Cardiac muscle cell (in vitro differentiated cells and primary cell): ENCODE data around the gene LAMA3. TPM values are rescaled to one million over a fixed set of nuclear protein-coding genes. Genes with fewer than 3 reads are reported as not detected.

Experiments used
- DNase-seq, 2 donors: peaks; one replicate each; pipeline versions ENCODE4 v3.0.0 to v3.0.0-alpha.2; 2010 to 2017; ENCODE audit warnings: low read depth in 1 of 2, low spot score in 1 of 2
- H3K27ac ChIP-seq: fragments of 200-600 bp; sonication (generic); 2 replicates; pipeline ENCODE4 v1.5.1; 2016
- H3K27me3 ChIP-seq: fragments of 200-600 bp; sonication (generic); 2 replicates; pipeline ENCODE4 v1.6.0; 2016; ENCODE audit warnings: control low read depth
- H3K36me3 ChIP-seq: fragments of 200-600 bp; sonication (generic); 2 replicates; pipeline ENCODE4 v1.5.1; 2016; ENCODE audit warnings: control low read depth
- H3K4me1 ChIP-seq: fragments of 200-600 bp; sonication (generic); 2 replicates; pipeline ENCODE4 v1.8.1; 2017; ENCODE audit warnings: low read depth, mild to moderate bottlenecking, mixed run types
- H3K4me3 ChIP-seq: fragments of 200-600 bp; sonication (generic); 2 replicates; pipeline ENCODE4 v1.5.1; 2016; ENCODE audit warnings: mild to moderate bottlenecking
- H3K9me3 ChIP-seq: fragments of 200-600 bp; sonication (generic); 2 replicates; pipeline ENCODE4 v1.5.1; 2017; ENCODE audit warnings: low read depth, mild to moderate bottlenecking, control low read depth
- polyA plus RNA-seq: library from polyadenylated mRNA; unstranded; fragments of >200 nt; fragmentation: Nextera tagmentation; extraction: Ambion mirVana; gene quantifications from 2 replicates; pipeline ENCODE4 v1.2.1, GENCODE V29; 2016
- total RNA-seq: library from RNA; depleted of rRNA; stranded (reverse); fragments of >200 nt; gene quantifications from 2 replicates; pipeline ENCODE4 v1.2.3, GENCODE V29; 2016
- TF ChIP-seq, protein P1 (sequence below): IDR thresholded peaks from 2 replicates; pipeline ENCODE4 v1.5.1; 2012; ENCODE audit warnings: low read depth, mild to moderate bottlenecking, low read length

LAMA3 gene
- total and polyA plus RNA-seq, 2 experiments from 2014 or later: 0.18 TPM; not detected in 1

GRCh38 chr18:23861326-23861725 is 172.1 kb downstream of the LAMA3 start:
- Histone ChIP-seq H3K27ac (no peak overlapping the region), H3K4me3 (no peak overlapping the region), H3K36me3 (no peaks in the 10 kb centered on the region), H3K9me3 (no peaks in the 10 kb centered on the region), H3K4me1 (no peaks in the 10 kb centered on the region), H3K27me3 (no peaks in the 10 kb centered on the region)
- no peak for DNase-seq
- TF ChIP-seq, protein P1, sequence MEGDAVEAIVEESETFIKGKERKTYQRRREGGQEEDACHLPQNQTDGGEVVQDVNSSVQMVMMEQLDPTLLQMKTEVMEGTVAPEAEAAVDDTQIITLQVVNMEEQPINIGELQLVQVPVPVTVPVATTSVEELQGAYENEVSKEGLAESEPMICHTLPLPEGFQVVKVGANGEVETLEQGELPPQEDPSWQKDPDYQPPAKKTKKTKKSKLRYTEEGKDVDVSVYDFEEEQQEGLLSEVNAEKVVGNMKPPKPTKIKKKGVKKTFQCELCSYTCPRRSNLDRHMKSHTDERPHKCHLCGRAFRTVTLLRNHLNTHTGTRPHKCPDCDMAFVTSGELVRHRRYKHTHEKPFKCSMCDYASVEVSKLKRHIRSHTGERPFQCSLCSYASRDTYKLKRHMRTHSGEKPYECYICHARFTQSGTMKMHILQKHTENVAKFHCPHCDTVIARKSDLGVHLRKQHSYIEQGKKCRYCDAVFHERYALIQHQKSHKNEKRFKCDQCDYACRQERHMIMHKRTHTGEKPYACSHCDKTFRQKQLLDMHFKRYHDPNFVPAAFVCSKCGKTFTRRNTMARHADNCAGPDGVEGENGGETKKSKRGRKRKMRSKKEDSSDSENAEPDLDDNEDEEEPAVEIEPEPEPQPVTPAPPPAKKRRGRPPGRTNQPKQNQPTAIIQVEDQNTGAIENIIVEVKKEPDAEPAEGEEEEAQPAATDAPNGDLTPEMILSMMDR: no peak

GRCh38 chr18:23861805-23862470 is 172.7 kb downstream of the LAMA3 start:
- H3K36me3 ChIP-seq: no peaks in the 10 kb centered on the region
- H3K4me1 ChIP-seq: no peaks in the 10 kb centered on the region
- H3K27ac ChIP-seq: no peak overlapping the region

DNA sequence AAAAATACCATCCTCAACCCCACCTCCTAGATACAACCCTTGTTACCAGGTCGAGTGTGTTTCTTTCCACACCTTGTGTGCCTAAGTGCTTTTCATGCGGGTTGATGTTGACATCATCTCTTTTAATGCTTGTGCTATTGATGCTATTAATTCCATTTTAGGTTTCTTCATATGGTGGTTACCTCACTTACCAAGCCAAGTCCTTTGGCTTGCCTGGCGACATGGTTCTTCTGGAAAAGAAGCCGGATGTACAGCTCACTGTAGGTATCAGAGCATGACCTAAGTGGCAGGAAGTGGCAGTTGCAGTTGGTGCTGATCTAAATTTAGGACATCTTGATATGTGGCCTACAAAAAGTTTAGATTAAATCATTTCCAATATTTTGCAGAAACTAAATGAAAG is 175.4 kb downstream of the LAMA3 start:
- Histone ChIP-seq H3K27ac (no peak overlapping the region), H3K36me3 (no peaks in the 10 kb centered on the region), H3K4me3 (no peak overlapping the region), H3K27me3 (no peaks in the 10 kb centered on the region), H3K9me3 (no peaks in the 10 kb centered on the region), H3K4me1 (no peaks in the 10 kb centered on the region)
- DNase-seq: no peak
- TF ChIP-seq, protein P1: no peak

More at GRCh38 chr18:23861805-23862470, 172.7 kb downstream of the LAMA3 start:
- TF ChIP-seq, protein P1: no peak
- peak in 1 of 2 donors; percentile 70 for DNase-seq
- Histone ChIP-seq H3K27me3 (no peaks in the 10 kb centered on the region), H3K9me3 (no peaks in the 10 kb centered on the region), H3K4me3 (no peak overlapping the region)

DNA sequence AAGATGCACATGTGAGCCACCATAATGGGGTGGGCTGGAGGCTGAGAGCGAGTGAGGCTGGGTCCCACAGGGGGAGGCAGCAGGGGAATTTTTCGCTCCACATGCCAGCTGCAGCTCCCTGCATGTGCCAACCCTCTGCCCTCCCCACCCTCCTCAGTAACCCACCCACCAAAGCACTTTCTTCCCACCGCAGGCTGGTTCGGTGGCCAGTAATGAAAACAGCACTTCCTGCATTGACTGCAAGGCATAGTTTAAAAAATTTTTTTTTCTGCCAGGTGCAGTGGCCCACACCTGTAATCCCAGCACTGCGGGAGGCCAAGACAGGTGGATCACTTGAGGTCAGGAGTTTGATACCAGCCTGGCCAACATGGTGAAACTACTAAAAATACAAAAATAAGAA is 177.8 kb downstream of the LAMA3 start:
- TF ChIP-seq, protein P1: no peak
- no peaks in the 10 kb centered on the region for H3K4me1 ChIP-seq
- DNase-seq: no peak

DNA sequence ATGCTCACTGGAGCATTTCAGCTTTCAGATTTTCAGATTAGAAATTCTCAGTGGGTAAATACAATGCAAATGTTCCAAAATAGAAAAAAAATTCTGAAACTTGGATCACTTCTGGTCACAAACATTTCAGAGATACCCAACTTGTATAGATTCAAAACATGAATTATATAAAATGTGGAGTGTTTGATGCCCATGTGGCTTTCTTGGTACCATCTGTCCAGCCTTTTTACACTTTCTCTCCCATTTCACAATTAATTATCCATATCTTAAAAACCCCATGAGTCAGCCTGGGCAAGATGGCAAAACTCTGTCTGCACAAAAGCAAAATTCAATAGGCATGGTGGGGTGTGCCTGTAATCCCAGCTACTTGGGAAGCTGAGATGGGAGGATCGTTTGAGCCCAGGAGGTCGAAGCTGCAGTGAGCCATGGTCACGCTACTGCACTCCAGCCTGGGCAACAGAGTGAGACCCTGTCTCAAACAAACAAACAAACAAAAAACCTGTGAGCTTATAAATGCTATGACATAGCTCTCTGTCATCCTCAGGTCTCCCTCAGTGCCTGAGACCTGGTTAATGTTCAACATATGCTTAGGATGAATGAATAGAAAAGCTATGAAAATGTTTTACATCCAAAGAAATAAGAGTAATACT is 179.0 kb downstream of the LAMA3 start:
- H3K4me1 ChIP-seq: no peaks in the 10 kb centered on the region
- no peak overlapping the region for H3K27ac ChIP-seq
- DNase-seq: no peak
- H3K27me3 ChIP-seq: no peaks in the 10 kb centered on the region
- H3K9me3 ChIP-seq: no peaks in the 10 kb centered on the region
- H3K36me3 ChIP-seq: no peaks in the 10 kb centered on the region
- no peak overlapping the region for H3K4me3 ChIP-seq
- TF ChIP-seq, protein P1: no peak

More for the DNA sequence above, 177.8 kb downstream of the LAMA3 start:
- Histone ChIP-seq H3K27me3 (no peaks in the 10 kb centered on the region), H3K4me3 (no peak overlapping the region), H3K36me3 (no peaks in the 10 kb centered on the region), H3K27ac (no peak overlapping the region), H3K9me3 (no peaks in the 10 kb centered on the region)
